Superior temporal gyrus (tissue), 1 donor: Measurements from ENCODE around the gene ZCCHC24.

ENCODE experiments used
- DNase-seq: peaks from one replicate; pipeline ENCODE4 v3.0.0-alpha.2; 2016; ENCODE audit errors: extremely low spot score

ZCCHC24 gene

GRCh38 chr10:79431428-79431827 is 14.0 kb downstream of the ZCCHC24 start:
- DNase-seq: no peak

- no peak for DNase-seq
Observed at GRCh38 chr10:79430936-79431335, 14.5 kb downstream of the ZCCHC24 start.

- DNase-seq: no peak
Observed at GRCh38 chr10:79430325-79430905, 15.0 kb downstream of the ZCCHC24 start.

- DNase-seq: no peak
Observed at GRCh38 chr10:79429751-79430150, 15.7 kb downstream of the ZCCHC24 start.

- no peak for DNase-seq
Observed at GRCh38 chr10:79427965-79428364, 17.5 kb downstream of the ZCCHC24 start.

- no peak for DNase-seq
Observed at GRCh38 chr10:79425074-79425532, 20.3 kb downstream of the ZCCHC24 start.

GRCh38 chr10:79424221-79425073 is 21.0 kb downstream of the ZCCHC24 start:
- no peak for DNase-seq

GRCh38 chr10:79422178-79422892 is 23.1 kb downstream of the ZCCHC24 start:
- no peak for DNase-seq

- no peak for DNase-seq
Observed at GRCh38 chr10:79420974-79421688, 24.3 kb downstream of the ZCCHC24 start.

GRCh38 chr10:79418886-79419595 is 26.4 kb downstream of the ZCCHC24 start:
- no peak for DNase-seq

GRCh38 chr10:79418274-79418673 is 27.1 kb downstream of the ZCCHC24 start:
- no peak for DNase-seq

GRCh38 chr10:79417731-79418130 is 27.7 kb downstream of the ZCCHC24 start:
- no peak for DNase-seq

- DNase-seq: no peak
Observed at GRCh38 chr10:79417266-79417665, 28.2 kb downstream of the ZCCHC24 start.

GRCh38 chr10:79416578-79417255 is 28.7 kb downstream of the ZCCHC24 start:
- DNase-seq: no peak

GRCh38 chr10:79415736-79416577 is 29.5 kb downstream of the ZCCHC24 start:
- DNase-seq: no peak

- no peak for DNase-seq
Observed at GRCh38 chr10:79414714-79415113, 30.7 kb downstream of the ZCCHC24 start.

GRCh38 chr10:79413196-79413595 is 32.2 kb downstream of the ZCCHC24 start:
- no peak for DNase-seq

- DNase-seq: no peak
Observed at GRCh38 chr10:79412516-79412915, 32.9 kb downstream of the ZCCHC24 start.

GRCh38 chr10:79411546-79412495 is 33.6 kb downstream of the ZCCHC24 start:
- DNase-seq: no peak
